A549 (cell line): ENCODE results near the gene BCAS3. TPM values are rescaled to one million over a fixed set of nuclear protein-coding genes. Genes with fewer than 3 reads are reported as not detected.

Experiments
- ATAC-seq, 2 experiments: fragments of 200-7000 bp in 1 of 2; fragments of >200 bp in 1 of 2; cut with Nextera tagmentation in 1 of 2; cut with Tn5 transposase in 1 of 2; 3 replicates each; pipeline versions ENCODE4 v1.8.0 to v1.9.1; 2018 to 2020; ENCODE audit warnings: mild to moderate bottlenecking in 1 of 2, moderate library complexity in 1 of 2
- CTCF ChIA-PET: fragments of 300-600 bp; sonication (Branson Sonifier 250); formaldehyde crosslinking; extraction: SDS; loops from one replicate; lab custom pipeline; 2021; ENCODE audit warnings: antibody characterized with exemption, inconsistent platforms; lab: Yijun Ruan, JAX
- POLR2A ChIA-PET: fragments of 350-600 bp; formaldehyde crosslinking; extraction: SDS; loops from one replicate; lab custom pipeline; 2021; ENCODE audit warnings: antibody characterized with exemption, inconsistent platforms; lab: Yijun Ruan, JAX
- DNase-seq, 2 experiments: peaks; one replicate each; pipeline versions ENCODE4 v3.0.0 to v3.0.0-alpha.2; 2011 to 2016; ENCODE audit warnings: low read depth in 1 of 2, low spot score in 1 of 2
- FAIRE-seq: peaks from 2 replicates; lab custom pipeline; 2011; peaks lifted over from hg19 to GRCh38; lab: Jason Lieb, UNC
- H3K27ac ChIP-seq, 2 experiments: fragments of >200 bp; sonication (Bioruptor Twin); formaldehyde crosslinking; 3 replicates each; pipeline ENCODE4 v1.5.1; 2016 to 2017
- H3K4me1 ChIP-seq: fragments of >200 bp; sonication (Bioruptor Twin); formaldehyde crosslinking; 3 replicates; pipeline ENCODE4 v1.6.1; 2016
- H3K4me2 ChIP-seq: fragments of >200 bp; sonication (Bioruptor Twin); formaldehyde crosslinking; 3 replicates; pipeline ENCODE4 v1.6.1; 2016
- H3K4me3 ChIP-seq: fragments of >200 bp; sonication (Bioruptor Twin); formaldehyde crosslinking; 3 replicates; pipeline ENCODE4 v1.5.1; 2016
- H3K9me3 ChIP-seq: fragments of >200 bp; sonication (Bioruptor Twin); formaldehyde crosslinking; 3 replicates; pipeline ENCODE4 v1.6.1; 2016
- CBX2 ChIP-seq: fragments of 200-600 bp; sonication (generic); IDR thresholded peaks from 2 replicates; pipeline ENCODE4 v1.6.1; 2016; ENCODE audit warnings: low read depth, mild to moderate bottlenecking, borderline replicate concordance
- CBX8 ChIP-seq: fragments of 200-600 bp; sonication (generic); IDR thresholded peaks from 2 replicates; pipeline ENCODE4 v1.6.1; 2016
- CEBPB ChIP-seq, 2 experiments: fragments of >200 bp in 1 of 2; sonication (Bioruptor Twin) in 1 of 2; formaldehyde crosslinking in 1 of 2; IDR thresholded peaks; 2 replicates each; pipeline ENCODE4 v1.6.1; 2012 to 2016
- EHF ChIP-seq: fragments of 250-450 bp; sonication (Bioruptor Pico); IDR thresholded peaks from 2 replicates; pipeline ENCODE4 v1.5.0; 2020; ENCODE audit warnings: mild to moderate bottlenecking
- EHMT2 ChIP-seq: fragments of 200-600 bp; sonication (generic); IDR thresholded peaks from 2 replicates; pipeline ENCODE4 v1.6.1; 2016; ENCODE audit warnings: antibody characterized with exemption, low read depth, mild to moderate bottlenecking, moderate library complexity
- EP300 ChIP-seq, 2 experiments: fragments of >200 bp; sonication (Bioruptor Twin); formaldehyde crosslinking; IDR thresholded peaks; 2 replicates in 1 of 2; 3 replicates in 1 of 2; pipeline ENCODE4 v1.6.1; 2016 to 2017
- ESRRA ChIP-seq: fragments of 150-350 bp; IDR thresholded peaks from 2 replicates; pipeline ENCODE4 v1.6.1; 2014; ENCODE audit warnings: mild to moderate bottlenecking, low read length, borderline replicate concordance
- FOXS1 ChIP-seq: fragments of 250-450 bp; sonication (Bioruptor Pico); IDR thresholded peaks from 2 replicates; pipeline ENCODE4 v1.5.0; 2020; ENCODE audit warnings: mild to moderate bottlenecking, moderate library complexity
- HDAC2 ChIP-seq: fragments of 200-600 bp; sonication (generic); IDR thresholded peaks from 2 replicates; pipeline ENCODE4 v1.6.1; 2016
- HES2 ChIP-seq: fragments of >200 bp; sonication (Bioruptor Twin); formaldehyde crosslinking; IDR thresholded peaks from 2 replicates; pipeline ENCODE4 v1.6.1; 2016
- HEYL ChIP-seq: fragments of 250-450 bp; sonication (Bioruptor Pico); IDR thresholded peaks from 2 replicates; pipeline ENCODE4 v1.8.0; 2021; ENCODE audit warnings: mild to moderate bottlenecking, moderate library complexity
- HOXA7 ChIP-seq: fragments of 250-450 bp; sonication (Bioruptor Pico); IDR thresholded peaks from 2 replicates; pipeline ENCODE4 v1.5.0; 2020; ENCODE audit warnings: mild to moderate bottlenecking, moderate library complexity
- HOXB13 ChIP-seq: fragments of 250-450 bp; sonication (Bioruptor Pico); IDR thresholded peaks from 2 replicates; pipeline ENCODE4 v1.5.0; 2020; ENCODE audit warnings: low read depth, mild to moderate bottlenecking, moderate library complexity
- PBX3 ChIP-seq: IDR thresholded peaks from 2 replicates; pipeline ENCODE4 v1.6.1; 2012
- PHF8 ChIP-seq: fragments of 200-600 bp; sonication (generic); IDR thresholded peaks from 2 replicates; pipeline ENCODE4 v1.6.1; 2016; ENCODE audit warnings: low read depth, mild to moderate bottlenecking, antibody characterized with exemption, moderate library complexity, borderline replicate concordance
- POLR2AphosphoS2 ChIP-seq: conservative IDR thresholded peaks from 2 replicates; pipeline ENCODE4 v1.6.1; 2012; ENCODE audit warnings: low read length, improper control_type of control experiment, inconsistent platforms
- RAD21 ChIP-seq, 2 experiments: fragments of >200 bp in 1 of 2; sonication (Bioruptor Twin) in 1 of 2; formaldehyde crosslinking in 1 of 2; IDR thresholded peaks in 1 of 2; conservative IDR thresholded peaks in 1 of 2; 2 replicates in 1 of 2; 3 replicates in 1 of 2; pipeline ENCODE4 v1.6.1; 2012 to 2018; ENCODE audit warnings: inconsistent platforms in 1 of 2
- RARB ChIP-seq: fragments of 250-450 bp; sonication (Bioruptor Pico); IDR thresholded peaks from 2 replicates; pipeline ENCODE4 v1.8.0; 2021; ENCODE audit warnings: mild to moderate bottlenecking, moderate library complexity
- RCOR1 ChIP-seq: fragments of 150-350 bp; IDR thresholded peaks from 2 replicates; pipeline ENCODE4 v1.6.1; 2014; ENCODE audit warnings: antibody characterized with exemption, low read length, low read depth
- SMC3 ChIP-seq: fragments of >200 bp; sonication (Bioruptor Twin); formaldehyde crosslinking; IDR thresholded peaks from 3 replicates; pipeline ENCODE4 v1.6.1; 2018; ENCODE audit warnings: inconsistent platforms
- TFCP2L1 ChIP-seq: fragments of 250-450 bp; sonication (Bioruptor Pico); IDR thresholded peaks from 2 replicates; pipeline ENCODE4 v1.5.0; 2021; ENCODE audit warnings: mild to moderate bottlenecking
- USF2 ChIP-seq: fragments of 450-650 bp; IDR thresholded peaks from 2 replicates; pipeline ENCODE4 v1.6.1; 2014; ENCODE audit warnings: antibody characterized with exemption
- WGBS: methylation state at CpG from one replicate; pipeline ENCODE4 v1.1.6; 2017; ENCODE audit errors: missing lambda C conversion rate; 5-methylcytosine and 5-hydroxymethylcytosine counted together
- polyA plus RNA-seq, 4 experiments: library from polyadenylated mRNA; depleted of rRNA in 3 of 4; stranded (reverse); fragments of >200 nt; fragmentation: RNase III in 1 of 4; extraction: RNeasy Plus Mini Kit Qiagen cat#74134 plus additional on column Dnase treatment in 1 of 4; gene quantifications; 2 replicates in 3 of 4; 3 replicates in 1 of 4; pipeline ENCODE4 v1.2.3, GENCODE V29; 2011 to 2017
- TF ChIP-seq, protein P1 (sequence below): fragments of 200-600 bp; sonication (generic); IDR thresholded peaks from 2 replicates; pipeline ENCODE4 v1.6.1; 2016; ENCODE audit warnings: antibody characterized with exemption, mild to moderate bottlenecking, moderate library complexity
- TF ChIP-seq, protein P2 (sequence below): fragments of >200 bp; sonication (Bioruptor Twin); formaldehyde crosslinking; IDR thresholded peaks from 3 replicates; pipeline ENCODE4 v1.6.1; 2016
- TF ChIP-seq, protein P3 (sequence below): IDR thresholded peaks from 2 replicates; pipeline ENCODE4 v1.6.1; 2012

BCAS3 gene
- polyA plus RNA-seq, 2 of the 4 experiments (the other 2 are of a cell fraction): 14.7 to 43.4 TPM

GRCh38 chr17:61018938-61019337 lies 341.3 kb downstream of the BCAS3 start (continued):
- TF ChIP-seq, protein P1, sequence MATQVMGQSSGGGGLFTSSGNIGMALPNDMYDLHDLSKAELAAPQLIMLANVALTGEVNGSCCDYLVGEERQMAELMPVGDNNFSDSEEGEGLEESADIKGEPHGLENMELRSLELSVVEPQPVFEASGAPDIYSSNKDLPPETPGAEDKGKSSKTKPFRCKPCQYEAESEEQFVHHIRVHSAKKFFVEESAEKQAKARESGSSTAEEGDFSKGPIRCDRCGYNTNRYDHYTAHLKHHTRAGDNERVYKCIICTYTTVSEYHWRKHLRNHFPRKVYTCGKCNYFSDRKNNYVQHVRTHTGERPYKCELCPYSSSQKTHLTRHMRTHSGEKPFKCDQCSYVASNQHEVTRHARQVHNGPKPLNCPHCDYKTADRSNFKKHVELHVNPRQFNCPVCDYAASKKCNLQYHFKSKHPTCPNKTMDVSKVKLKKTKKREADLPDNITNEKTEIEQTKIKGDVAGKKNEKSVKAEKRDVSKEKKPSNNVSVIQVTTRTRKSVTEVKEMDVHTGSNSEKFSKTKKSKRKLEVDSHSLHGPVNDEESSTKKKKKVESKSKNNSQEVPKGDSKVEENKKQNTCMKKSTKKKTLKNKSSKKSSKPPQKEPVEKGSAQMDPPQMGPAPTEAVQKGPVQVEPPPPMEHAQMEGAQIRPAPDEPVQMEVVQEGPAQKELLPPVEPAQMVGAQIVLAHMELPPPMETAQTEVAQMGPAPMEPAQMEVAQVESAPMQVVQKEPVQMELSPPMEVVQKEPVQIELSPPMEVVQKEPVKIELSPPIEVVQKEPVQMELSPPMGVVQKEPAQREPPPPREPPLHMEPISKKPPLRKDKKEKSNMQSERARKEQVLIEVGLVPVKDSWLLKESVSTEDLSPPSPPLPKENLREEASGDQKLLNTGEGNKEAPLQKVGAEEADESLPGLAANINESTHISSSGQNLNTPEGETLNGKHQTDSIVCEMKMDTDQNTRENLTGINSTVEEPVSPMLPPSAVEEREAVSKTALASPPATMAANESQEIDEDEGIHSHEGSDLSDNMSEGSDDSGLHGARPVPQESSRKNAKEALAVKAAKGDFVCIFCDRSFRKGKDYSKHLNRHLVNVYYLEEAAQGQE: no peak
- TF ChIP-seq SMC3 (no peak), POLR2AphosphoS2 (no peak), HOXA7 (CRISPR knock-in tag) (no peak), EHMT2 (no peak)
- TF ChIP-seq, protein P2, sequence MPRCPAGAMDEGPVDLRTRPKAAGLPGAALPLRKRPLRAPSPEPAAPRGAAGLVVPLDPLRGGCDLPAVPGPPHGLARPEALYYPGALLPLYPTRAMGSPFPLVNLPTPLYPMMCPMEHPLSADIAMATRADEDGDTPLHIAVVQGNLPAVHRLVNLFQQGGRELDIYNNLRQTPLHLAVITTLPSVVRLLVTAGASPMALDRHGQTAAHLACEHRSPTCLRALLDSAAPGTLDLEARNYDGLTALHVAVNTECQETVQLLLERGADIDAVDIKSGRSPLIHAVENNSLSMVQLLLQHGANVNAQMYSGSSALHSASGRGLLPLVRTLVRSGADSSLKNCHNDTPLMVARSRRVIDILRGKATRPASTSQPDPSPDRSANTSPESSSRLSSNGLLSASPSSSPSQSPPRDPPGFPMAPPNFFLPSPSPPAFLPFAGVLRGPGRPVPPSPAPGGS: no peak
- TF ChIP-seq, protein P3, sequence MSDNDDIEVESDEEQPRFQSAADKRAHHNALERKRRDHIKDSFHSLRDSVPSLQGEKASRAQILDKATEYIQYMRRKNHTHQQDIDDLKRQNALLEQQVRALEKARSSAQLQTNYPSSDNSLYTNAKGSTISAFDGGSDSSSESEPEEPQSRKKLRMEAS: no peak

DNA sequence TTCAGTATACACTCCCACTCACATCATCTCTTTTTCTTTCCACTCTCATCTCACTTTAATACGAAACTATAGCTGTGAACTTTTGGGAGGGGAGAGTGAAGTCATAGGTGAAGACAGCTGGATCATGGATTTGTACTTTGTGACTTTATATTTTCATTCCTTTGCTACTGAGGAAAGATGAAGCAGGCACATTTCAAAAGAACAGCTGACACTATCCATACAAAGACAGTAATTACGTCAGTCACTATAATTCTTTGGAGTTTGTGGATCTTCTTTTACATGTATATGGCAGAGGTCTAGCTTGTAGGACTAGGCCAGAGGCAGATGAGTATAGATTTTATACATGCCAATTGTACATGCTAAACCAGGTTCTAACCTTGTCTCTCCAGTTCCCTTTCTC lies 346.3 kb downstream of the BCAS3 start:
- H3K27ac ChIP-seq: no peak overlapping the region
- 90% methylated on average over 2 of the region's 2 CpGs for WGBS
- FAIRE-seq (peak; percentile 73), ATAC-seq (no peak), DNase-seq (no peak)
- POLR2A ChIA-PET: no interaction called here
- H3K4me3 ChIP-seq: no peak overlapping the region
- TF ChIP-seq USF2 (no peak), HEYL (no peak), CBX2 (no peak), EHMT2 (no peak), HES2 (no peak), HOXA7 (CRISPR knock-in tag) (no peak), ESRRA (no peak), PHF8 (no peak), CEBPB (IDR thresholded peaks at IDR 0.05) (no peak), SMC3 (no peak), RAD21 (conservative IDR thresholded peaks at IDR 0.05 in 1 of 2, IDR thresholded peaks at IDR 0.05 in 1 of 2) (no peak), EP300 (IDR thresholded peaks at IDR 0.05) (no peak), HOXB13 (CRISPR knock-in tag) (no peak)
- H3K4me2 ChIP-seq: no peak overlapping the region
- CTCF ChIA-PET: no interaction called here
- no peaks in the 10 kb centered on the region for H3K9me3 ChIP-seq
- no peaks in the 10 kb centered on the region for H3K4me1 ChIP-seq

DNA sequence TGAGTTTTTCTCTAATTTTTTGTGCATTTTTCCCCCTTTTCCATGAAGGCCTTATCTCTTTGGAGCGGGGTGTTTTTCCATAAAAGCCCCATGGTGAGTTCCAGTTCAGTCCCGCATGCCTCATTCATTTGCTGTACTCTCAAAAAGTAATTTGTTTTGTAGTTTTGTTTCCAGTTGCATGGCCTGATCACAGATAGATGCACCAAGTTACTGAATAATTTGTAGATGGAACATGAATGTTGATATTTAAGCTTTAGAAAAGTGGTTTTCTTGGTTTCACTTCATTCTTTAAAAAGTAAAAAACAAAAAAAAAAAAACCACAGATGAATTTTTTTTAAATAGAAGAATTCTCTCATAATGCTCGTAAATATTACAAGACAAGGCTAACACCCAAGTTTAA lies 349.2 kb downstream of the BCAS3 start:
- ChIA-PET POLR2A (no interaction called here), CTCF (interaction anchor here (1.1 kb wide), 1 partner anchor 79 kb away, joined by 4 read pairs; no protein-coding TSS in a partner anchor)
- WGBS: 88% methylated on average over 3 of the region's 3 CpGs
- TF ChIP-seq HOXB13 (CRISPR knock-in tag) (no peak), RCOR1 (no peak), FOXS1 (CRISPR knock-in tag) (no peak), PBX3 (no peak), TFCP2L1 (CRISPR knock-in tag) (no peak), SMC3 (no peak), CBX8 (no peak), ESRRA (no peak), EHF (no peak), HOXA7 (CRISPR knock-in tag) (no peak), HDAC2 (no peak), HES2 (no peak), RAD21 (conservative IDR thresholded peaks at IDR 0.05 in 1 of 2, IDR thresholded peaks at IDR 0.05 in 1 of 2) (no peak), RARB (no peak)
- TF ChIP-seq, protein P3: no peak
- Histone ChIP-seq H3K4me1 (no peaks in the 10 kb centered on the region), H3K4me2 (no peak overlapping the region), H3K27ac (no peak overlapping the region), H3K4me3 (no peak overlapping the region), H3K9me3 (no peaks in the 10 kb centered on the region)
- FAIRE-seq (peak; percentile 84), DNase-seq (no peak), ATAC-seq (no peak)
